ENCODE results near the gene DPP10.

Gene DPP10

GRCh38 chr2:114436329-114436728 lies 6.1 kb upstream of the DPP10 start:
- no peak for TF ChIP-seq CTCF (conservative IDR thresholded peaks at IDR 0.05)
- H3K27ac ChIP-seq, result no peak overlapping the region

GRCh38 chr2:114446571-114446970 lies 4.1 kb downstream of the DPP10 start:
- TF ChIP-seq CTCF (conservative IDR thresholded peaks at IDR 0.05), result no peak
- no peak overlapping the region for H3K27ac ChIP-seq

- no peak overlapping the region for H3K27ac ChIP-seq
- TF ChIP-seq CTCF (conservative IDR thresholded peaks at IDR 0.05), result no peak
Measured at GRCh38 chr2:114450639-114451038, 8.2 kb downstream of the DPP10 start.

- no peak for TF ChIP-seq CTCF (conservative IDR thresholded peaks at IDR 0.05)
Measured at GRCh38 chr2:114456566-114456965, 14.1 kb downstream of the DPP10 start.

GRCh38 chr2:114457956-114458355 lies 15.5 kb downstream of the DPP10 start:
- TF ChIP-seq CTCF (conservative IDR thresholded peaks at IDR 0.05), result no peak
- H3K27ac ChIP-seq, result no peak overlapping the region

More at GRCh38 chr2:114456566-114456965, 14.1 kb downstream of the DPP10 start:
- no peak overlapping the region for H3K27ac ChIP-seq

GRCh38 chr2:114461116-114461515 lies 18.7 kb downstream of the DPP10 start:
- H3K27ac ChIP-seq, result no peak overlapping the region
- TF ChIP-seq CTCF (conservative IDR thresholded peaks at IDR 0.05), result no peak

- no peak for TF ChIP-seq CTCF (conservative IDR thresholded peaks at IDR 0.05)
- H3K27ac ChIP-seq, result no peak overlapping the region
Measured at GRCh38 chr2:114464961-114465706, 22.7 kb downstream of the DPP10 start.
